Stimulated activated CD4-positive, alpha-beta T cell treated with anti-CD3 and anti-CD28 coated beads, Interleukin-2, amount 100 ng/mL, for 48 hours (primary cell): Measurements from ENCODE around the gene CSF2RB.
A peak's percentile ranks its signal among the peaks of the same experiment; 100 is the strongest.
"Not testable (repeated sequence)": the region's sequence is repeated elsewhere in the genome, so short reads cannot be mapped to it uniquely, and the experiment has no call there.

Source experiments
- DNase-seq, 2 donors: peaks; one replicate each; pipeline ENCODE4 v3.0.0-alpha.2; 2020

Gene CSF2RB

DNA sequence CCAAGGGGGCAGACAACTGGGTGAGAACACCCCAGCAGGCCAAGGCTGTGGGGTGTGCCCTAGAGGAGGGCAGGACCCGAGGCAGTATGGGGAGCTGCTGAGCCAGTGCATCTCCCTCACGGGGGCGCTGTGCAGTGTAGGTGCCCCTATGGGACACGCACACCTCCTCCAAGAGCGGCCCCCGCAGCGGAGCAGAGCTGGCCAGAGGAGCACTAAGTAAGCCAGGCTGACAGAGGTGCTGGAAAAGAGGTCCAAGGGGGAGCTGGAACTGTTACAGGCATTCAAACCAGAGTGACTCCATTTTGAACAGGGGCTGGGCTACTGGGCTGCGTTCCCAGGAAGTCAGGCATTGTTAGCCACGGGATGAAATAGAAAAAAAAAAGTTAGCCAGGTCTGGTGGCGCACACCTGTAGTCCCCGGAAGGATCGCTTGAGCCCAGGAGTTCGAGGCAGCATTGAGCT is 64.0 kb downstream of the CSF2RB start:
- DNase-seq: peak; percentile 73 to 76

DNA sequence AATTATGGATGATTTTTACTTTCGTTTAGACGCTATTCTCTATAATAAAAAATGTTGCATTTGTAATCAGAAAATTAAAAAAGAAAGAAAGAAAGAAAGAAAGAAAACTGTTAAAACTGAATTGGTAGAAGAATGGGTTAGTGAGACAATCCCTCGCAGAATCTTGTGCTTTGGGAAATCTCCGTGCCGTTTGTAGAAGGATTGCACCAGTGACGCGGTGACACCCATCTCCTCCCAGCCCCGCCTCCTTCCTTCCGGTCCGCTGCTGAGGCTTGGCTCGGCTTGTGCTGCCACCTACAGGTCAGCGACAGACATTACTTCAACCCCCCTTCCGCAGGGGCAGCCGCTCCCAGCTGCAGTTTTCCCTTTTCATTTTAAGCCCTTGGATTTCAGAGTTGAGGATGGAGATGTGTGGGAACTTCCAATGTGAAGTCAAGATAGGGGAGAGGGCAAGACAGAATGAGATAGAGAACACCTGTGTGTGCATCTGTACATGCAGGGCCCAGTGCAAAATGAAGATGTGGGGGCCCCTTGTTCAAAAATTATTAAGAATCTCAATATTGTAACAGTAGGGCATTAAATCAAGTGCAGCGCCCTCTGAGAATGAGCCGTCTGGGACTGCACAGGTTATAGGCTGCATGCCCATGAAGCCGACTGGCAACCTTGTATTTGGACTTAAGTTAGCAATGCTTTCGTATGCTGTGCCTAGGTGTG is 64.7 kb downstream of the CSF2RB start:
- peak; percentile 91 to 93 for DNase-seq

DNA sequence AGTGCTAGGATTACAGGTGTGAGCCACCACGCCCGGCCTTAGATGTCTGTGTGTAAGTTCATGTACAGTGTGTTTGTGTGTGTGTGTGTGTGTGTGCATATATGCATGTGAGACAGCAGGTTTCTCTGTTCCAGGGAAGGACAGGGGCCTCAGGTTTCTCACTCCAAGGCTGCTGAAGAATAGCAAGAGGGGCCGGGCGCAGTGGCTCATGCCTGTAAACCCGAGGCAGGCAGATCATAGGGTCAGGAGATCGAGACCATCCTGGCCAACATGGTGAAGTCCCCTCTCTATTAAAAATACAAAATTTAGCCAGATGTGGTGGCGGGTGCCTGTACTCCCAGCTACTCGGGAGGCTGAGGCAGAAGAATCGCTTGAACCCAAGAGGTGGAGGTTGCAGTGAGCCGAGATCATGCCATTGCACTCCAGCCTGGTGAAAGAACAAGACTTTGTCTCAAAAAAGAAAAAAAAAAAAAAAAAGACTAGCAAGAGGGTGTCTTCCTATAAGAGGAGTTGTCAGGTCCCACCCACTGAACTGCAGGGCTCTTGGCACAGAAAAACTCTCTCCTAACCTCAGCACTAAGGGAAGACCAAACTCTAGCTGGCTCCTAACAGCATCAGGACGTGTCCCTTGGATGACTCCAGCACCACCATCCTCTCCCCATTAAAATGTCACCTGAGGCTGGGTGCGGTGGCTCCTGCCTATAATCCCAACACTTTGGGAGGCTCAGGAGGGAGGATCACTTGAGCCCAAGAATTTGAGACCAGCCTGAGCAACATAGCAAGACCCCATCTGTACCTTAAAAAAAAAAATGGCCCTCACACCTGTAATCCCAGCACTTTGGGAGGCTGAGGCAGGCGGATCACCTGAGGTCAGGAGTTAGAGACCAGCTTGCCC is 65.8 kb downstream of the CSF2RB start:
- DNase-seq: no peak

DNA sequence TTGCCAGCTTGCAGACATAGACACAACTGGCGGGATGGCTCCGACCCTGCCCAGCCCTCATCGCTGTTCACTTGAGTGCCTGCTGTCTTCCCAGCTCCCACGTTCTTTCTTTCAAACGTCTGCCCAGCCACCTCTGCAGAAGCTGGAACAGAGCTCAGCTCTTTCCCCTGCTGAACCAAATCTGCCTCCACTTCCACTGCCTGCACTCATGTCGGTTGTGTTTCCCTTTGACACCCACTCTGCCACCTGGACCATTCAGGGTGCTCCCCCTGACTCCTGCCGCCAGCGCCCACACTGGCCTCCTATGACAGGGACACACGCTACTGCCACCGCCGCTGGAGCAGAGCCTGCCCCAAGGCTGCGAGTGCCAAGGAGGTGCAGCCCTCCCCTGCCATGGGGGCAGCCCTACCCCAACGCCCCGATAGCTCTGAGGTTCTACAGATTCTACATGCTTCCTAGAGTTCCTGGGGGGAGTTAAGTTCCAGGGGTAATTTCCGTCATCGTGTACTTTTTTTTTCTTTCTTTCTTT is 67.9 kb downstream of the CSF2RB start:
- DNase-seq: no peak

DNA sequence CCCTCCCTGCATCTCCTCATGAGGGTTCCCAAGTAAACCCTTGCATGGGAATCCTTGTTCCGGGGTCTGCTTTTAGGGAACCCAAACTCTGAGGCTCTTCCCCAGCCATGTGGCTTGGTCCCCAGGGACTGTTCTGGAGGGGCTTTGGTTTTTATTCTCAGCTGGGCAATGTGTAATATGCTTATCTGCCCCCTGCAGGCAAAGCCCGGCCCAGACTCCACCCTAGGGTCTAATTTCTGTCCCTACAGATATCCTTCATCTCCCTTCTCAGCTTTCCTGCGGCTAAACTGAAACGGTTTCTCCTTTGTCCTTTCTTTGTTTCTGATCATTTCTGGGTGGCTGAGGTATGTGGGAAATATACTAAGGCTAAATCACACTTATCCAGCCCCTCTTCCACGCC is 68.7 kb downstream of the CSF2RB start:
- no peak for DNase-seq

DNA sequence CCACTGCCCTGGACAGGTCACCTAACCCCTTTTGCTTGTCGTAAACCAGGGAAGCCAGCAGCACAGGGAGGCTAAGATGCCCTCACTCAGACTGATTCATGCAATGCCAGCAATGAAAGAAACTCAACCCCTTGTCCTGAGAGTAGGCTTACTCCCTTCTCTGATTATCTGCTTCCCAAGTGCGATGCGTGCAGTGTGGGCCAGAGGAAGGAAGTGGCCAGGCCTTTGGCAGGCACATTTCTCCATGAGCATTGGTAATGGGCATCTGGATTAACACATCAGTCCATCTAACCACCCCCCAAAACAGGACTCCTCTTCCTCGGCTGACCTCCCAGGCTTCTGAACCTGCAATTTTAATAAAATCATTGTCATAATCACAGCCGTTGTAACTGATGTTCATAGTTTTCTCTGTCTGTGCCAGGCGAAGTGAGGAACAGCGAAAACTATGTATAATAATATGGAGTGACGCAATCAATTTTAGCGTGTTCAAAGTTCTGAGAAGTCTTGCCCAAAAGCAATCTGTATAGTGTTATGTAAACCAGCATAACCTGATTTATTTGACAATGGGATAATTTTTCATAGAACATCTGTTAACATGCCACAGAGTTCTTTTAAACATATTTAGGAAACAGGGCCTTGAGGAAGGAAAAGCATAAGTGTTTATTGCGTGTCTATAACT is 71.9 kb downstream of the CSF2RB start:
- DNase-seq: no peak

DNA sequence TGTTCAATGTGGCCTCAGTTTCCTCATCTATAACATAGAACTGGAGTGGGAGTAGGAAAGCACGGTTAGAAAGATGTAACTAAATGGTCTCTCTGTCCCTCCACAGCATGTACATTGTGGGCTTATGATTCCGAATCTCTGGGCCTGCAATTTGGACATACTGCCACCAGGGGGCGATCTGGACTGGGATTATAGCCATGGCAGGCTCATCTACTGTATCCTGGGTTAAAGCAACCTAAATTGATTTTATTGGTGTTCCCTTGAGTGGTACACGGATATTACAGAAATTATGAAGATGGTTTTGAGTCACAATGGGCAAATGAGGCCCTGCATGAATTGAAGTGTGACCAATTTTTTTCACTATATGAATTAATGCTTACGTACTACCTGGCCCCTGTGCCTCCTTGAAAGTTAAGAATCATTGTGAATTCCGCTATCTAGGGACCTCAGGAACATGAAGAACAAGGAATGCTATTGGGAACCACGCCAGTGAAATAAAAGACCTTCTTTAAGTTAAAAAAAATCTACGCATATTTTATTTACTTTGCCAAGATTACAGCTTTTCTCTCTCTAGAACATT is 72.9 kb downstream of the CSF2RB start:
- DNase-seq: peak; percentile 63 to 72

DNA sequence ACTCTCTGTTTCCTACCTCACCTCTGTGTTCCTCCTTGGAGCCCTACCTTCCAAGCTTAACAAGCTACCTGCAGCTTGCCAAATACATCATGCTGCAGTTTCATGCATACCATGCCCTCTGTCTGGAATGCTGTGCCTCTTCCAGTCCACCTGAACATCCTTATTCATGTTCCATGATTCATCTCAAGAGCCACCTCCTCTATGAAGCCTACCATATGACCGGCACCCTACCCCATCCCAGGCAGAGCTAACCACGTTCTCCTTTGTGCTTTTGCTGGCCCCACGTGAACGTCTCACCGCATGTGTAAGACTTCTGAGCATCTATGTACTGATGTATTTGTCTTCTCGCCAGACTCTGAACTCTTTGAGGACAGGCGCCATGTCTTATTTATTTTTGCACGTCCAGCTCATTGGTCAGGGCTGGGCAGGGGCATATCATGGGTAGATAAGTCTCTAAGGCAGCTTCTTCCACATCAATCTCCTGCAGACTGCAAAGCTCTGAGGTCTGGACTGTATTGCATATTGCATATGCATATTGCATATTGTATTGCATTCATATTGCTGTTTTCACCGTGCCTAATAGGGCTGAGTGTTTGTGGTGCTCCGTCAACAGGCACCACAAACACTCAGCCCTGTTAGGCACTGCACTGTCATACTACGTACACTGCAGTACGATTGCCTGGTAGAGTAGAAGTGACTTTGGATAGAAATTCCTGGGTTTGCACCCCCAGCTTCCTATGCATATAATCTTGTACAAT is 74.8 kb downstream of the CSF2RB start:
- no peak for DNase-seq

DNA sequence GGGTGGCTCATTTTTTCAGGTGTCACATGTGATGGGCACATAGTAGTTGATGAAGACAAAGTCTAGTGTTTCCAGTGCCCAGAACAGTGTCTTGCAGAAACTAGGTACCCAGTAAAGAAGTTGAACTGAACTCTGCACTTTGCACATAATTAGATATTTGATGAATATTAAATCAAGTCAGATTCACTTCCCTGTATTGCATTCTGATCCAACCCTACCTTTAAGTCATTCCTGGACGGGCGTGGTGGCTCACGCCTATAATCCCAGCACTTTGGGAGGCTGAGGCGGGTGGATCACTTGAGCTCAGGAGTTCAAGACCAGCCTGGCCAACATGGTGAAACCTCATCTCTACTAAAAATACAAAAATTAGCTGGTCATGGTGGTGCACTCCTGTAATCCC is 75.6 kb downstream of the CSF2RB start:
- DNase-seq: not testable (repeated sequence)
